Astrocyte (in vitro differentiated cells and primary cell): Measurements from ENCODE around the gene INPP5F.

Experiments used
- EZH2 ChIP-seq: IDR thresholded peaks from 2 replicates; pipeline ENCODE4 v1.6.1; 2012; ENCODE audit warnings: mild to moderate bottlenecking, low read length, inconsistent platforms; ENCODE audit not compliant: insufficient read depth
- TF ChIP-seq, protein P1 (sequence below): IDR thresholded peaks from 2 replicates; pipeline ENCODE4 v1.5.1; 2011; ENCODE audit warnings: low read depth, mild to moderate bottlenecking, inconsistent platforms, low read length, moderate library complexity; ENCODE audit not compliant: insufficient read depth

DNA sequence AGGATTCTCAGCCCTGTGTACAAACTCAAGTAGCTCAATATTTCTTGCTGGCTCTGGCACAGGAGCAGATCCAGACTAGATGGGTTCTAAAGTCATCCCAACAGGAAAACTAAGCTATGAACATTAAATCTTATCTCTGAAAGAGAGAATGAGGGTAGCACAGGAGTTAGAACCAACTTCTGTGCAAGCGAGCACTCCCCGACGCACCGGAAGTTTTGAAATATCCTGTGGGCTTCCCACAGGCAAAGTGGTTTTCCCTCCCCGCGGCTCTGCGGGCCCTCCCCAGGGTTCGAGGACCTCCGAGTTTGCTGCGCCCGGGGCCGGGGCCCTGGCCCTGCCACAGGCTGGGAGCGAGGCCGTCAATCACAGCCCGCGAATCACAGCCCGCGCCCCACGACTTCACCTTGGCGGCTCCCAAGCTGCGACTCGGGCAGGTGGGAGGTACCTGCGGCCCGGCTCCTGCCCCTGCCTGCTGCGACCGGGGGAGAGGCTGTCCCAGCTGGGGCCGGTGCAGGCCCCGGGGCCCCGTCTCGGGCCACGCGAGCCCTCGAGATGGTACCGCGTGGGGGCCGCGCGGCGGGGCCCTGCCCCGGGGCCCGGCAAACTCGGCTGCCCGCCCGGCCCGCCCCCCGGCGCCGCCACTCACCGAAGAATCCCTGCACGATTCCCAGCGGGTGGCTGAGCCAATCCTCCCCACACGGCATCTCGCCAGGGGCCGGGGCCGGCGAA lies 146.2 kb downstream of the INPP5F start:
- TF ChIP-seq, protein P1, sequence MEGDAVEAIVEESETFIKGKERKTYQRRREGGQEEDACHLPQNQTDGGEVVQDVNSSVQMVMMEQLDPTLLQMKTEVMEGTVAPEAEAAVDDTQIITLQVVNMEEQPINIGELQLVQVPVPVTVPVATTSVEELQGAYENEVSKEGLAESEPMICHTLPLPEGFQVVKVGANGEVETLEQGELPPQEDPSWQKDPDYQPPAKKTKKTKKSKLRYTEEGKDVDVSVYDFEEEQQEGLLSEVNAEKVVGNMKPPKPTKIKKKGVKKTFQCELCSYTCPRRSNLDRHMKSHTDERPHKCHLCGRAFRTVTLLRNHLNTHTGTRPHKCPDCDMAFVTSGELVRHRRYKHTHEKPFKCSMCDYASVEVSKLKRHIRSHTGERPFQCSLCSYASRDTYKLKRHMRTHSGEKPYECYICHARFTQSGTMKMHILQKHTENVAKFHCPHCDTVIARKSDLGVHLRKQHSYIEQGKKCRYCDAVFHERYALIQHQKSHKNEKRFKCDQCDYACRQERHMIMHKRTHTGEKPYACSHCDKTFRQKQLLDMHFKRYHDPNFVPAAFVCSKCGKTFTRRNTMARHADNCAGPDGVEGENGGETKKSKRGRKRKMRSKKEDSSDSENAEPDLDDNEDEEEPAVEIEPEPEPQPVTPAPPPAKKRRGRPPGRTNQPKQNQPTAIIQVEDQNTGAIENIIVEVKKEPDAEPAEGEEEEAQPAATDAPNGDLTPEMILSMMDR = no peak
- TF ChIP-seq EZH2 = no peak
